ENCODE data around the gene MAML3.

Gene MAML3

GRCh38 chr4:139682309-139682708, 471.7 kb downstream of the MAML3 start:
- Histone ChIP-seq H3K9ac (ENCODE audit: low read length) (no peak overlapping the region), H3K4me3 (ENCODE audit: low read depth, low read length, poor library complexity, severe bottlenecking) (no peak overlapping the region), H3K27ac (ENCODE audit: low read depth, low read length, poor library complexity, severe bottlenecking) (no peak overlapping the region), H4K20me1 (ENCODE audit: insufficient read depth, low read length) (no peaks in the 10 kb centered on the region), H3K79me2 (ENCODE audit: insufficient read depth, low read length) (no peaks in the 10 kb centered on the region), H3K4me1 (ENCODE audit: insufficient read depth, low read length, severe bottlenecking) (no peaks in the 10 kb centered on the region), H3K9me2 (ENCODE audit: low read depth, low read length) (no peaks in the 10 kb centered on the region), H3K36me3 (ENCODE audit: insufficient read depth, low read length) (peaks cover 24% of the 10 kb centered on the region), H3F3A (ENCODE audit: insufficient read depth, low read length) (no peaks in the 10 kb centered on the region), H3K4me2 (ENCODE audit: low read length) (no peak overlapping the region), H3K27me3 (ENCODE audit: insufficient read depth, low read length) (no peaks in the 10 kb centered on the region), H3K9me3 (ENCODE audit: low read length) (no peaks in the 10 kb centered on the region), H2AFZ (ENCODE audit: low read length) (no peak overlapping the region)
- TF ChIP-seq EZH2 (IDR thresholded peaks at IDR 0.05; ENCODE audit: borderline replicate concordance, low read length) (no peak), CTCF (IDR thresholded peaks at IDR 0.05; ENCODE audit: low read length) (no peak)

GRCh38 chr4:139676913-139677585, 476.9 kb downstream of the MAML3 start:
- H3K27ac ChIP-seq (ENCODE audit: low read depth, low read length, poor library complexity, severe bottlenecking) = no peak overlapping the region
- H3F3A ChIP-seq (ENCODE audit: insufficient read depth, low read length) = no peaks in the 10 kb centered on the region
- TF ChIP-seq EZH2 (IDR thresholded peaks at IDR 0.05; ENCODE audit: borderline replicate concordance, low read length) (no peak), CTCF (IDR thresholded peaks at IDR 0.05; ENCODE audit: low read length) (no peak)
- H3K4me1 ChIP-seq (ENCODE audit: insufficient read depth, low read length, severe bottlenecking) = peaks cover 8% of the 10 kb centered on the region
- H3K4me3 ChIP-seq (ENCODE audit: low read depth, low read length, poor library complexity, severe bottlenecking) = no peak overlapping the region
- H3K9ac ChIP-seq (ENCODE audit: low read length) = no peak overlapping the region
- H3K36me3 ChIP-seq (ENCODE audit: insufficient read depth, low read length) = peaks cover 16% of the 10 kb centered on the region
- no peaks in the 10 kb centered on the region for H3K9me2 ChIP-seq (ENCODE audit: low read depth, low read length)
- no peak overlapping the region for H2AFZ ChIP-seq (ENCODE audit: low read length)
- H3K9me3 ChIP-seq (ENCODE audit: low read length) = no peaks in the 10 kb centered on the region
- H3K79me2 ChIP-seq (ENCODE audit: insufficient read depth, low read length) = no peaks in the 10 kb centered on the region
- H4K20me1 ChIP-seq (ENCODE audit: insufficient read depth, low read length) = no peaks in the 10 kb centered on the region
- H3K4me2 ChIP-seq (ENCODE audit: low read length) = no peak overlapping the region
- no peaks in the 10 kb centered on the region for H3K27me3 ChIP-seq (ENCODE audit: insufficient read depth, low read length)

- Histone ChIP-seq H3F3A (ENCODE audit: insufficient read depth, low read length) (no peaks in the 10 kb centered on the region), H3K9me3 (ENCODE audit: low read length) (no peaks in the 10 kb centered on the region), H3K9ac (ENCODE audit: low read length) (no peak overlapping the region), H3K4me3 (ENCODE audit: low read depth, low read length, poor library complexity, severe bottlenecking) (no peak overlapping the region), H4K20me1 (ENCODE audit: insufficient read depth, low read length) (no peaks in the 10 kb centered on the region), H3K27ac (ENCODE audit: low read depth, low read length, poor library complexity, severe bottlenecking) (no peak overlapping the region), H3K36me3 (ENCODE audit: insufficient read depth, low read length) (peaks cover 16% of the 10 kb centered on the region), H3K4me1 (ENCODE audit: insufficient read depth, low read length, severe bottlenecking) (peaks cover 8% of the 10 kb centered on the region), H3K9me2 (ENCODE audit: low read depth, low read length) (no peaks in the 10 kb centered on the region), H2AFZ (ENCODE audit: low read length) (no peak overlapping the region), H3K27me3 (ENCODE audit: insufficient read depth, low read length) (no peaks in the 10 kb centered on the region), H3K79me2 (ENCODE audit: insufficient read depth, low read length) (no peaks in the 10 kb centered on the region), H3K4me2 (ENCODE audit: low read length) (no peak overlapping the region)
- TF ChIP-seq EZH2 (IDR thresholded peaks at IDR 0.05; ENCODE audit: borderline replicate concordance, low read length) (no peak), CTCF (IDR thresholded peaks at IDR 0.05; ENCODE audit: low read length) (no peak)
Measured at GRCh38 chr4:139676365-139676764, 477.6 kb downstream of the MAML3 start.
